HG03025 (cell line): ENCODE data around the gene ATP11A.
"Not testable (repeated sequence)": the region's sequence is repeated elsewhere in the genome, so short reads cannot be mapped to it uniquely, and the experiment has no call there.

Source experiments
- ATAC-seq: cut with Tn5 transposase; IDR thresholded peaks from one replicate; pipeline ENCODE4 v1.9.1; 2021; ENCODE audit warnings: mild to moderate bottlenecking, moderate library complexity; ENCODE audit not compliant: unreplicated experiment, low FRiP score

Gene ATP11A

GRCh38 chr13:112706171-112706570 lies 16.3 kb downstream of the ATP11A start:
- ATAC-seq = no peak

GRCh38 chr13:112708560-112709240 lies 18.9 kb downstream of the ATP11A start:
- no peak for ATAC-seq

- not testable (repeated sequence) for ATAC-seq
Measured at GRCh38 chr13:112709316-112709715, 19.5 kb downstream of the ATP11A start.

- no peak for ATAC-seq
Measured at GRCh38 chr13:112709825-112710783, 20.3 kb downstream of the ATP11A start.

GRCh38 chr13:112710855-112711527 lies 21.2 kb downstream of the ATP11A start:
- ATAC-seq = no peak

GRCh38 chr13:112711528-112712265 lies 21.9 kb downstream of the ATP11A start:
- peak; percentile 68 for ATAC-seq

GRCh38 chr13:112712451-112713207 lies 22.8 kb downstream of the ATP11A start:
- ATAC-seq = no peak

GRCh38 chr13:112713517-112714253 lies 23.8 kb downstream of the ATP11A start:
- no peak for ATAC-seq

GRCh38 chr13:112714376-112715174 lies 24.7 kb downstream of the ATP11A start:
- ATAC-seq = no peak

GRCh38 chr13:112715210-112715609 lies 25.4 kb downstream of the ATP11A start:
- ATAC-seq = no peak

GRCh38 chr13:112715715-112716460 lies 26.1 kb downstream of the ATP11A start:
- no peak for ATAC-seq

GRCh38 chr13:112716461-112716820 lies 26.6 kb downstream of the ATP11A start:
- ATAC-seq = no peak

- ATAC-seq = no peak
Measured at GRCh38 chr13:112716841-112717520, 27.1 kb downstream of the ATP11A start.

GRCh38 chr13:112718318-112718717 lies 28.5 kb downstream of the ATP11A start:
- no peak for ATAC-seq

GRCh38 chr13:112719016-112719415 lies 29.2 kb downstream of the ATP11A start:
- ATAC-seq = no peak

- ATAC-seq = no peak
Measured at GRCh38 chr13:112719556-112719955, 29.7 kb downstream of the ATP11A start.

GRCh38 chr13:112720251-112720650 lies 30.4 kb downstream of the ATP11A start:
- ATAC-seq = no peak
